ENCODE measurements around the gene CDH26.

DNA sequence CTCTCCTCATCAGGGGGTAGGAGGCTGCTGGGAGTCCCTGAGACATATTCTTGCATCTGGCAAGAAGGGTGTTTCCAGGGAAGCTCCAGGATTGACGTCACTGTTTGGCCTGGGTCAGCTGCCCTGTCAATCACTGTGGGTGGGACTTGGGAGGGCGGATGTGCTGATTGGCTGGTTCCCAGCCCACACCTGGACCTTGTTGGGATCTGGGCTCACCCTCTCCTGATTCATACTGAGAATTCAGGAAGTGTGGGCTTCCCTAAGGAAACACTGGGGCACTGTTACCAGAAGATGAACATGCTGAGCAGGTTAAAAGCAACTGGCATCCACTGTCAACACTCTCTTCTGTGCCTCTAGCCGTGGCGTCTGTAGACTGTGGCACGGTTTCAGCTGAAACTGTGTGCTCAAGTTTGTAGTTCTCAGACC is 36.5 kb downstream of the CDH26 start:
- no peak for TF ChIP-seq POLR2A (IDR thresholded peaks at IDR 0.05)
- TF ChIP-seq, protein P1, sequence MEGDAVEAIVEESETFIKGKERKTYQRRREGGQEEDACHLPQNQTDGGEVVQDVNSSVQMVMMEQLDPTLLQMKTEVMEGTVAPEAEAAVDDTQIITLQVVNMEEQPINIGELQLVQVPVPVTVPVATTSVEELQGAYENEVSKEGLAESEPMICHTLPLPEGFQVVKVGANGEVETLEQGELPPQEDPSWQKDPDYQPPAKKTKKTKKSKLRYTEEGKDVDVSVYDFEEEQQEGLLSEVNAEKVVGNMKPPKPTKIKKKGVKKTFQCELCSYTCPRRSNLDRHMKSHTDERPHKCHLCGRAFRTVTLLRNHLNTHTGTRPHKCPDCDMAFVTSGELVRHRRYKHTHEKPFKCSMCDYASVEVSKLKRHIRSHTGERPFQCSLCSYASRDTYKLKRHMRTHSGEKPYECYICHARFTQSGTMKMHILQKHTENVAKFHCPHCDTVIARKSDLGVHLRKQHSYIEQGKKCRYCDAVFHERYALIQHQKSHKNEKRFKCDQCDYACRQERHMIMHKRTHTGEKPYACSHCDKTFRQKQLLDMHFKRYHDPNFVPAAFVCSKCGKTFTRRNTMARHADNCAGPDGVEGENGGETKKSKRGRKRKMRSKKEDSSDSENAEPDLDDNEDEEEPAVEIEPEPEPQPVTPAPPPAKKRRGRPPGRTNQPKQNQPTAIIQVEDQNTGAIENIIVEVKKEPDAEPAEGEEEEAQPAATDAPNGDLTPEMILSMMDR (IDR thresholded peaks at IDR 0.05): no peak
